ENCODE results near the gene KLF18.
"Not testable (repeated sequence)": the region's sequence is repeated elsewhere in the genome, so short reads cannot be mapped to it uniquely, and the experiment has no call there.

KLF18 gene

GRCh38 chr1:44129616-44130500 is 11.6 kb downstream of the KLF18 start:
- H3K27me3 ChIP-seq (ENCODE audit: control insufficient read depth in 5 of 5, insufficient read depth in 4 of 5, low read length in 5 of 5): peaks cover 0 to 8% (median 2%) of the 10 kb centered on the region in 5 donors
- H3K9me3 ChIP-seq (ENCODE audit: control insufficient read depth in 5 of 5, low read length in 5 of 5): no peaks in the 10 kb centered on the region
- no peak overlapping the region for H3K4me3 ChIP-seq (ENCODE audit: low read depth in 1 of 5, low read length in 5 of 5)
- H3K36me3 ChIP-seq (ENCODE audit: control insufficient read depth in 5 of 5, insufficient read depth in 5 of 5, low read length in 5 of 5): no peaks in the 10 kb centered on the region
- H3K27ac ChIP-seq (ENCODE audit: low read depth, low read length): no peak overlapping the region
- no peak overlapping the region for H3K9ac ChIP-seq (ENCODE audit: low read length in 5 of 5)
- no peaks in the 10 kb centered on the region for H3K4me1 ChIP-seq (ENCODE audit: control insufficient read depth in 5 of 5, insufficient read depth in 5 of 5, low read length in 5 of 5)

- Histone ChIP-seq H3K27me3 (ENCODE audit: control insufficient read depth in 5 of 5, insufficient read depth in 4 of 5, low read length in 5 of 5) (no peaks in the 10 kb centered on the region), H3K36me3 (ENCODE audit: control insufficient read depth in 5 of 5, insufficient read depth in 5 of 5, low read length in 5 of 5) (no peaks in the 10 kb centered on the region), H3K9ac (ENCODE audit: low read length in 5 of 5) (no peak overlapping the region), H3K9me3 (ENCODE audit: control insufficient read depth in 5 of 5, low read length in 5 of 5) (no peaks in the 10 kb centered on the region), H3K27ac (ENCODE audit: low read depth, low read length) (no peak overlapping the region), H3K4me3 (ENCODE audit: low read depth in 1 of 5, low read length in 5 of 5) (no peak overlapping the region), H3K4me1 (ENCODE audit: control insufficient read depth in 5 of 5, insufficient read depth in 5 of 5, low read length in 5 of 5) (no peaks in the 10 kb centered on the region)
Measured at GRCh38 chr1:44120398-44120949, 21.0 kb downstream of the KLF18 start.

GRCh38 chr1:44119525-44119924 is 21.9 kb downstream of the KLF18 start:
- H3K9ac ChIP-seq (ENCODE audit: low read length in 5 of 5): no peak overlapping the region
- H3K27ac ChIP-seq (ENCODE audit: low read depth, low read length): no peak overlapping the region
- no peaks in the 10 kb centered on the region for H3K4me1 ChIP-seq (ENCODE audit: control insufficient read depth in 5 of 5, insufficient read depth in 5 of 5, low read length in 5 of 5)
- no peak overlapping the region for H3K4me3 ChIP-seq (ENCODE audit: low read depth in 1 of 5, low read length in 5 of 5)
- no peaks in the 10 kb centered on the region for H3K27me3 ChIP-seq (ENCODE audit: control insufficient read depth in 5 of 5, insufficient read depth in 4 of 5, low read length in 5 of 5)
- H3K9me3 ChIP-seq (ENCODE audit: control insufficient read depth in 5 of 5, low read length in 5 of 5): no peaks in the 10 kb centered on the region
- H3K36me3 ChIP-seq (ENCODE audit: control insufficient read depth in 5 of 5, insufficient read depth in 5 of 5, low read length in 5 of 5): no peaks in the 10 kb centered on the region

DNA sequence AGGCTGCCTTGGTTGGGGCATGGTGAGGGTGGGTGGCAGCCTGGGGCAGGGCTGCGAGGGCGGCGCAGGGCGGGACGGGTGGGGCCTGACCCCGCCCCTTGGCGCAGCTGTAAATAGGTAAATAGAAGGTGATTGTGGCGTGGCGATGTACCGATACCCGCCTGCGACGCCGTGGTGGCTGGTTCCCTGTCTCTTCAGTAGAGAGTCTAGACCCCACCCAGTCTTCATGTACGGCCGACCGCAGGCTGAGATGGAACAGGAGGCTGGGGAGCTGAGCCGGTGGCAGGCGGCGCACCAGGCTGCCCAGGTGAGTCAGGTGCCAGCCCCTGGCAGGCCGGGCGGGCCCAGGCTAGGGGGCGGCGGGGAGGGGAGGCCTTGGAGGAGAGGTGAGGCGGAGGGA is 22.7 kb downstream of the KLF18 start, which contains the start of gene KLF17:
TSS of gene KLF17 (plus strand) at position 140 of the 400 bp plus-strand sequence. CDS start at position 227, 87 bp downstream.
- Histone ChIP-seq H3K36me3 (ENCODE audit: control insufficient read depth in 5 of 5, insufficient read depth in 5 of 5, low read length in 5 of 5) (no peaks in the 10 kb centered on the region), H3K9me3 (ENCODE audit: control insufficient read depth in 5 of 5, low read length in 5 of 5) (no peaks in the 10 kb centered on the region), H3K27me3 (ENCODE audit: control insufficient read depth in 5 of 5, insufficient read depth in 4 of 5, low read length in 5 of 5) (no peaks in the 10 kb centered on the region), H3K4me3 (ENCODE audit: low read depth in 1 of 5, low read length in 5 of 5) (no peak within 1 kb of the TSS), H3K27ac (ENCODE audit: low read depth, low read length) (no peak within 1 kb of the TSS), H3K9ac (ENCODE audit: low read length in 5 of 5) (no peak within 1 kb of the TSS), H3K4me1 (ENCODE audit: control insufficient read depth in 5 of 5, insufficient read depth in 5 of 5, low read length in 5 of 5) (no peaks in the 10 kb centered on the region)

DNA sequence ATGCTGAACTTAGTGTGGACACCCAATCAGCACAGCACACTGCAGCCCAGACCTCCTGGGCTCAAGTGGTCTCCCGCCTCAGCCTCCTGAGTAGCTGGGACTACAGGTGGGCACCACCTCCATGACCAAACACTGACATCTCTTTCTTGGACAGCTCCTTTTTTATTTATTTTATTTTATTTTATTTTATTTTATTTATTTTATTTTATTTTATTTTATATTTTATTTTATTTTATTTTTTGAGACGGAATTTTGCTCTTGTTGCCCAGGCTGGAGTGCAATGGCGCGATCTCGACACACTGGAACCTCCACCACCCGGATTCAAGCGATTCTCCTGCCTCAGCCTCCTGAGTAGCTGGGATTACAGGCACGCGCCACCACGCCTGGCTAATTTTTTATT is 24.2 kb downstream of the KLF18 start:
- not testable (repeated sequence) for H3K9ac ChIP-seq (ENCODE audit: low read length in 5 of 5); H3K4me3 ChIP-seq (ENCODE audit: low read depth in 1 of 5, low read length in 5 of 5); H3K36me3 ChIP-seq (ENCODE audit: control insufficient read depth in 5 of 5, insufficient read depth in 5 of 5, low read length in 5 of 5); H3K4me1 ChIP-seq (ENCODE audit: control insufficient read depth in 5 of 5, insufficient read depth in 5 of 5, low read length in 5 of 5); H3K9me3 ChIP-seq (ENCODE audit: control insufficient read depth in 5 of 5, low read length in 5 of 5); H3K27me3 ChIP-seq (ENCODE audit: control insufficient read depth in 5 of 5, insufficient read depth in 4 of 5, low read length in 5 of 5); H3K27ac ChIP-seq (ENCODE audit: low read depth, low read length)

DNA sequence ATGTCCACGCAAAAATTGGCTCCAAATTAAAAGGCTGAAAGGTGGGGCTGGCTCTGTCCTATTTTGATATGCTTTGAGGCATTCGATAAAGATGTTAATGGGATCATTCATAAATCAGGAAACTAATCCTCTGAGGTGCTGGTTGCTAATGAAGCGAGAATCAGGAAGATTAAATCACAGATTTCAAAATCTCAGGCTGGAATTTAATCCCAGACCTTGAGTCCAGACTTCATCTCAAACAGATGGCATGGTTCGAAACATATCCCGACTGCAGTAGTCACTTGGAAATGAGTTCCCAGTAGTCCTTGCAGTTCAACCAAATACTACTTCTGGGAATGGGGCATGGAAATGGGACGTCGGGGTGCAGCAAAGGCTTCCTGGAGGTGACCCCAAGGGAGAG is 27.3 kb downstream of the KLF18 start:
- Histone ChIP-seq H3K4me1 (ENCODE audit: control insufficient read depth in 5 of 5, insufficient read depth in 5 of 5, low read length in 5 of 5) (no peaks in the 10 kb centered on the region), H3K4me3 (ENCODE audit: low read depth in 1 of 5, low read length in 5 of 5) (no peak overlapping the region), H3K9ac (ENCODE audit: low read length in 5 of 5) (no peak overlapping the region), H3K9me3 (ENCODE audit: control insufficient read depth in 5 of 5, low read length in 5 of 5) (no peaks in the 10 kb centered on the region), H3K27ac (ENCODE audit: low read depth, low read length) (no peak overlapping the region), H3K27me3 (ENCODE audit: control insufficient read depth in 5 of 5, insufficient read depth in 4 of 5, low read length in 5 of 5) (no peaks in the 10 kb centered on the region), H3K36me3 (ENCODE audit: control insufficient read depth in 5 of 5, insufficient read depth in 5 of 5, low read length in 5 of 5) (no peaks in the 10 kb centered on the region)

DNA sequence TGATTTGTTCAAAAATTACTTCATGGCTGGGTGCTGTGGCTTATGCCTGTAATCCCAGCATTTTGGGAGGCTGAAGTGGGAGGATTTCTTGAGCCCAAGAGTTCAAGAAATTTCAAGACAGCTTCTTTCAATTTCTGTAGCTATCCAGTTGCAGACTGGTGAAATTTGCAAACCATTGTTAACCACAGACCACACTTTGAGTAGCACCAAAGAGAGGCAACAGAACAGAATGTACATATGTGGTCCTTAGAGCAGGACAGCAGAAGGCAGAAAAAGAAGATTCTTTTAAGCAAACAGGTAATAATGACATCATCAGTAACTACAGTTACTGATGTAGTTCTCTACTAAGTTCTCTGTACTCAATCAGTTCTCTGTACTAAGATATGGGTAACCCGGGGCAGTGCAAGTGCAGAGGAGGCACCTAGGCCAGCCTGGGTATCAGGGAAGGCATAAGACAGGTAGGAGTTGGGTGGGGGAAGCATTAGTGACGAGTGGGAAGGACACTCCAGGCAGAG is 28.3 kb downstream of the KLF18 start:
- no peaks in the 10 kb centered on the region for H3K36me3 ChIP-seq (ENCODE audit: control insufficient read depth in 5 of 5, insufficient read depth in 5 of 5, low read length in 5 of 5)

DNA sequence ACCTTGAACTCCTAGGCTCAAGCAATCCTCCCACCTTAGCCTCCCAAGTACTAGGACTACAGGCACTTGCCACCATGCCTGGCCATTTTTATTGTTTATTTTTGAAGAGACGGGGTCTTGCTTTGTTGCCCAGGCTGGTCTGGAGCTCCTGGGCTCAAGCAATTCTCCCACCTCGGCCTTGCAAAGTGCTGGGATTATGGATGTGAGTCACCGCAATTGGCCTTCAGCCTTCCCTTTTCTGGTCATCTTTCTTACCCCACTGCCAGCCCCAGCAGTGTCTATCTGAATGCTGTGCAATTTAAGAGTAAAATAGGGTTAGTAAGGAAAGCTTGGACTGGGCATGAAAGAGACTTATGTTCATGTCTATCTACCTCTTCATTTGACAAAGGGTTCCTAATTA is 28.9 kb downstream of the KLF18 start:
- Histone ChIP-seq H3K27ac (ENCODE audit: low read depth, low read length) (no peak overlapping the region), H3K4me3 (ENCODE audit: low read depth in 1 of 5, low read length in 5 of 5) (no peak overlapping the region), H3K27me3 (ENCODE audit: control insufficient read depth in 5 of 5, insufficient read depth in 4 of 5, low read length in 5 of 5) (no peaks in the 10 kb centered on the region), H3K9me3 (ENCODE audit: control insufficient read depth in 5 of 5, low read length in 5 of 5) (no peaks in the 10 kb centered on the region), H3K4me1 (ENCODE audit: control insufficient read depth in 5 of 5, insufficient read depth in 5 of 5, low read length in 5 of 5) (no peaks in the 10 kb centered on the region), H3K9ac (ENCODE audit: low read length in 5 of 5) (no peak overlapping the region), H3K36me3 (ENCODE audit: control insufficient read depth in 5 of 5, insufficient read depth in 5 of 5, low read length in 5 of 5) (no peaks in the 10 kb centered on the region)

More for the DNA sequence above, 28.3 kb downstream of the KLF18 start:
- H3K4me3 ChIP-seq (ENCODE audit: low read depth in 1 of 5, low read length in 5 of 5): no peak overlapping the region
- H3K9ac ChIP-seq (ENCODE audit: low read length in 5 of 5): no peak overlapping the region
- no peaks in the 10 kb centered on the region for H3K4me1 ChIP-seq (ENCODE audit: control insufficient read depth in 5 of 5, insufficient read depth in 5 of 5, low read length in 5 of 5)
- H3K9me3 ChIP-seq (ENCODE audit: control insufficient read depth in 5 of 5, low read length in 5 of 5): no peaks in the 10 kb centered on the region
- no peaks in the 10 kb centered on the region for H3K27me3 ChIP-seq (ENCODE audit: control insufficient read depth in 5 of 5, insufficient read depth in 4 of 5, low read length in 5 of 5)
- no peak overlapping the region for H3K27ac ChIP-seq (ENCODE audit: low read depth, low read length)

DNA sequence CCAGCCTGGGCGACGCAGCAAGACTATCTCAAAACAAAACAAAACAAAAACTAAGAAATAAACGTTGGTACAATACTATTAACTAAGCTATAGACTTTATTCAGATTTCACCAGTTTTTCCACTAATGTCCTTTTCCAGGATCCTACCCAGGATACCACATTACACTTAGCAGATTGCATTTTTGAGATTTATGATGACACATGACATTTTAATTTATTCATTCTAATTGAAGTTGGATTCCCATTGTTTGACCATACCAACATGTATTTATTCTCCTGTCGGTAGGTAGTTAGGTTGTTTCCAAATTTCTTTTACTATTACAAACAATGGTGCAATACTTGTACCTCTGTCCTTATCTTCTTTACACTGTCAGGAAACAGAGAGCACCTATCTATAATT is 29.6 kb downstream of the KLF18 start:
- H3K4me3 ChIP-seq (ENCODE audit: low read depth in 1 of 5, low read length in 5 of 5): no peak overlapping the region
- H3K27ac ChIP-seq (ENCODE audit: low read depth, low read length): no peak overlapping the region
- H3K9ac ChIP-seq (ENCODE audit: low read length in 5 of 5): no peak overlapping the region
- H3K36me3 ChIP-seq (ENCODE audit: control insufficient read depth in 5 of 5, insufficient read depth in 5 of 5, low read length in 5 of 5): no peaks in the 10 kb centered on the region
- H3K27me3 ChIP-seq (ENCODE audit: control insufficient read depth in 5 of 5, insufficient read depth in 4 of 5, low read length in 5 of 5): no peaks in the 10 kb centered on the region
- H3K9me3 ChIP-seq (ENCODE audit: control insufficient read depth in 5 of 5, low read length in 5 of 5): no peaks in the 10 kb centered on the region
- H3K4me1 ChIP-seq (ENCODE audit: control insufficient read depth in 5 of 5, insufficient read depth in 5 of 5, low read length in 5 of 5): no peaks in the 10 kb centered on the region

DNA sequence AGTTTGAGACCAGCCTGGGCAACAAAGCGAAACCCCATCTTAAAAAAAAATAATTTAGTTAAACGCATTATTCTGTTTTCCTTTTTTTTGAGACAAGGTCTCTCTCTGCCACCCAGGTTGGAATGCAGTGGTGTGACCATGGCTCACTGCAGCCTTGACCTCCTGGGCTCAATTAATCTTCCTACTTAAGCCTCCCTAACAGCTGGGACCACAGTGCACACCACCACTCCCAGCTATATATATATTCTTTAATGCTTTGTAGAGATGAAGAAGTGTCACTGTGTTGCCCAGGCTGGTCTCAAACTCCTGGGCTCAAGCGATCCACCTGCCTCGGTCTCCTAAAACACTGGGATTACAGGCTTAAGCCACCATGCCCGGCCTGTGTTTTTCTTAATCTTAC is 30.5 kb downstream of the KLF18 start:
- Histone ChIP-seq H3K27ac (ENCODE audit: low read depth, low read length) (no peak overlapping the region), H3K36me3 (ENCODE audit: control insufficient read depth in 5 of 5, insufficient read depth in 5 of 5, low read length in 5 of 5) (no peaks in the 10 kb centered on the region), H3K4me1 (ENCODE audit: control insufficient read depth in 5 of 5, insufficient read depth in 5 of 5, low read length in 5 of 5) (no peaks in the 10 kb centered on the region), H3K27me3 (ENCODE audit: control insufficient read depth in 5 of 5, insufficient read depth in 4 of 5, low read length in 5 of 5) (peaks cover 0 to 3% (median 2%) of the 10 kb centered on the region in 5 donors), H3K4me3 (ENCODE audit: low read depth in 1 of 5, low read length in 5 of 5) (no peak overlapping the region), H3K9ac (ENCODE audit: low read length in 5 of 5) (no peak overlapping the region), H3K9me3 (ENCODE audit: control insufficient read depth in 5 of 5, low read length in 5 of 5) (no peaks in the 10 kb centered on the region)
